NCI-H1048 (cell line): ENCODE data around the gene UNC45A.

Experiments used
- DNase-seq: peaks from one replicate; lab custom pipeline; 2025; lab: John Stamatoyannopoulos, UW

Gene UNC45A

DNA sequence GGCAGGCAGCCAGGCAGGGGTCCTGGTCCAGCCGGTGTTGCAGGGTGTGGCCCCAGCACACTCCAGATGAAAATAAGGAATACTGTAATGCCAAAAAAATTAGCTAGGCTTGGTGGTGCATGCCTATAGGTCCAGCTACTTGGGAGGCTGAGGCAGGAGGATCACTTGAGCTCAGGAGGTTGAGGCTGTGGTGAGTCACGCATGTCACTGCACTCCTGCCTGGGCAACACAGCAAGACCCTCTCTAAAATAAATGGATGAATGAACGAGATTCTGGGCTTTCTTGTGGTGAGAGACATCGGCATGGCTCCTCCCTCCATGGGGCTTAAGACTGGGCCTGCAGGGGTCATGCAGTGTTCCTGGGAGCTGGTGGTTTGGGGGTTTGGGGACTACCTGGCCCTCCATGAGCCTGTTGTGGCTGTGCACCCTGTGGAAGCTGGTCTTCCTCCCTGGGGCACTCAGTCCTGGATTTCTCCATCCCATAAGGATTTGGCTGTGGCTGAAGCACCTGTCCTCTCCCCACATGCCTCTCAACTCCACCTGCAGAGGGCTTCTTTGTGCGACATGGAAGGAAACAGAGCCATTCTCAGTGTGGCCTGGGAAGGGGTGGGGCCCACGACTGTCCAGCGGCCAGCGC, 12.0 kb downstream of the UNC45A start:
- DNase-seq: no peak

DNA sequence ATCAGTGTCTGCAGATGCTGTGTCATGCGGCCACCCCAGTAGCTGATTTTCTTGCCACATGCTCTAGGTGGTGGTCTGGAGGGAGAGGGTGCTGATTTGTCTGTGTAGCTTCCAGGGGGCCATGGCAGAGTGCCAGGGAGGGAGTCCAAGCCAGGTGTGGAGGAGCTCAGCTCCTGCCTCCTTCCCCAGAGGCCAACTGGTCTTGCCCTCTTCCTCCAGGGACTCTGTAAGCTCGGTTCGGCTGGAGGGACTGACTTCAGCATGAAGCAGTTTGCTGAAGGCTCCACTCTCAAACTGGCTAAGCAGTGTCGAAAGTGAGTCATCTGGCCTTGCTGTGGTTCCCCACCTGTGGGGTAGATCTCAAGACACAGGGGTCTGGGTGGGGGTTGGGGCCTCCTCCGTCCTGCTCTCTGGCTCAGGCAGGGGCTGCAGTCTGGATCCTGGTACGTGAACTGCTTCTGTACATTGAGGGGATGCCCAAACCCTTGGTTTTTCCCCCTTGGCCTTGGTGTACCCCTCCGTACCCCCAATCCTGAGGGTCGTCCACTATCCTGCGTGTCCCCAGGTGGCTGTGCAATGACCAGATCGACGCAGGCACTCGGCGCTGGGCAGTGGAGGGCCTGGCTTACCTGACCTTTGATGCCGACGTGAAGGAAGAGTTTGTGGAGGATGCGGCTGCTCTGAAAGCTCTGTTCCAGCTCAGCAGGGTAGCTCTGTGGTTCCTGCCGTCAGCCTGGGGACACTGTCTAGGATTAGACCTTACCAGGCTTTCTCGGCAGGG, 12.7 kb downstream of the UNC45A start:
- DNase-seq: no peak

DNA sequence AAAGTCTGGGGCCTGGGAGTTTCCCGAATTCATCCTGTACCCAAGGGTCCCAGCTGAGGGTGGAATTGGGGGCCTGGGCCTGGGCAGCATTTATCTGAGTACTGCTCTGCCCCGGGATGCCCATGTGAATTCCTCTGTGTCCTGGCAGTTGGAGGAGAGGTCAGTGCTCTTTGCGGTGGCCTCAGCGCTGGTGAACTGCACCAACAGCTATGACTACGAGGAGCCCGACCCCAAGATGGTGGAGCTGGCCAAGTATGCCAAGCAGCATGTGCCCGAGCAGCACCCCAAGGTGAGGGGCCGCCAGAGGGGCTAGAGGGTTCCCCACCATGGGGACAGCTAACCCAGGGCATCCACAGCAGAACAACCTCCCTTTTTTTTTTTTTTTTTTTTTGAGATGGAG, 13.4 kb downstream of the UNC45A start:
- DNase-seq: no peak

DNA sequence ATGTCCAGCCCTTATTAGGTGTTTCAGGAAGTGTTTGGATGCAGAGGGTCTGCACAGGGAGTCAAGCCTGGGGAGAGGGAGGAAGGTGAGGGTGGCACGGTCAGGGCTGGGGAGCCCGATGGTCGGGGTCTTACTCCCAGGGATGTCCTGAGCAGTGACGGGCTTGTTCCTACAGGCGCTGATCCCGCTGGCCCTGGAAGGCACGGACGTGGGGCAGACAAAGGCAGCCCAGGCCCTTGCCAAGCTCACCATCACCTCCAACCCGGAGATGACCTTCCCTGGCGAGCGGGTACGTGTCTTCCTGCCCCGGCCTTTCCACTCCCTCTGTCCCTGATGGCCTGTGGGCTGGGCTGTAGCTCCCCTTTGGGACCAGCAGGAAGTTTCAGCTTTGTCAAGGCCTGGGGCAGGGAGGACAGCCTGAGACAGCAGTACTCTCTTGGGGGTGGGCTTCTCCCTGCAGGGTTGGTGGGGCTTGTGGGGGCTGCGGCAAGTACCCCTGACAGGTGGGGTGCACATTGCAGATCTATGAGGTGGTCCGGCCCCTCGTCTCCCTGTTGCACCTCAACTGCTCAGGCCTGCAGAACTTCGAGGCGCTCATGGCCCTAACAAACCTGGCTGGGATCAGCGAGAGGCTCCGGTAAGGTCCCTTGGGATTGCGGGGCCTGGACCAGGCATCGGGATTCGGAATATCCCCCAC, 15.0 kb downstream of the UNC45A start:
- no peak for DNase-seq

DNA sequence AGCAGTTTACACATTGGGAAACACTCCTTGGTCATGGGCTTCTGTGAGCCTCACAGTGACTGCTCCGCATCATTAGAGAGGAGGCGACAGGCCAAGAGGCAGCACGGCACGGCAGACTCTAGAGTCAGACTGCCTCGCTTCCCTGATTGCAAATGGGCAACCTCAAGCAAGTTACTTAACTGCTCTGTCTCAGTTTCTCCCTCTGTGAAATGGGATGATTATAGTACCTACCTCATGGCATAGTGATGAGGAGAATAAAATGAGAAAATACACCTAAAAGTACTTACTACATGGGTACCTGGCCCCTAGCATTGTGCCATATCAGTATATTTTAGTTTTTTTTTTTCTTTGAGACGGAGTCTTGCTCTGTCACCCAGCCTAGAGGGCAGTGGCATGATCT, 15.6 kb downstream of the UNC45A start:
- DNase-seq: no peak

DNA sequence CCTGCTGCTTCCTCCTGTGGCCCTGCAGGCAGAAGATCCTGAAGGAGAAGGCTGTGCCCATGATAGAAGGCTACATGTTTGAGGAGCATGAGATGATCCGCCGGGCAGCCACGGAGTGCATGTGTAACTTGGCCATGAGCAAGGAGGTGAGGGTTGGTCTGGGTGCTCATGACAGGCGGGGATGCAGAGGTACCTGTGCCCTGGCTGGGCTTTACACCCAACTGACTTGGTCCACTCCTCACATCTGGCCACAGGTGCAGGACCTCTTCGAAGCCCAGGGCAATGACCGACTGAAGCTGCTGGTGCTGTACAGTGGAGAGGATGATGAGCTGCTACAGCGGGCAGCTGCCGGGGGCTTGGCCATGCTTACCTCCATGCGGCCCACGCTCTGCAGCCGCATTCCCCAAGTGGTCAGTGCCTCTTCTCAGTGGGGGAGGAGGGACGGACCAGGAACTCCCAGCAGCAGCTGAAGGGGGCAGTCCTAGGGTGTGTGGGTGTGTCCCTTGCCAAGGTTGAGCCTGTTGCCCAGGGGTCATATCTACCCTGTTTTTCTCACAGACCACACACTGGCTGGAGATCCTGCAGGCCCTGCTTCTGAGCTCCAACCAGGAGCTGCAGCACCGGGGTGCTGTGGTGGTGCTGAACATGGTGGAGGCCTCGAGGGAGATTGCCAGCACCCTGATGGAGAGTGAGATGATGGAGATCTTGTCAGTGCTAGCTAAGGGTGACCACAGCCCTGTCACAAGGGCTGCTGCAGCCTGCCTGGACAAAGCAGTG, 18.0 kb downstream of the UNC45A start:
- DNase-seq: no peak

DNA sequence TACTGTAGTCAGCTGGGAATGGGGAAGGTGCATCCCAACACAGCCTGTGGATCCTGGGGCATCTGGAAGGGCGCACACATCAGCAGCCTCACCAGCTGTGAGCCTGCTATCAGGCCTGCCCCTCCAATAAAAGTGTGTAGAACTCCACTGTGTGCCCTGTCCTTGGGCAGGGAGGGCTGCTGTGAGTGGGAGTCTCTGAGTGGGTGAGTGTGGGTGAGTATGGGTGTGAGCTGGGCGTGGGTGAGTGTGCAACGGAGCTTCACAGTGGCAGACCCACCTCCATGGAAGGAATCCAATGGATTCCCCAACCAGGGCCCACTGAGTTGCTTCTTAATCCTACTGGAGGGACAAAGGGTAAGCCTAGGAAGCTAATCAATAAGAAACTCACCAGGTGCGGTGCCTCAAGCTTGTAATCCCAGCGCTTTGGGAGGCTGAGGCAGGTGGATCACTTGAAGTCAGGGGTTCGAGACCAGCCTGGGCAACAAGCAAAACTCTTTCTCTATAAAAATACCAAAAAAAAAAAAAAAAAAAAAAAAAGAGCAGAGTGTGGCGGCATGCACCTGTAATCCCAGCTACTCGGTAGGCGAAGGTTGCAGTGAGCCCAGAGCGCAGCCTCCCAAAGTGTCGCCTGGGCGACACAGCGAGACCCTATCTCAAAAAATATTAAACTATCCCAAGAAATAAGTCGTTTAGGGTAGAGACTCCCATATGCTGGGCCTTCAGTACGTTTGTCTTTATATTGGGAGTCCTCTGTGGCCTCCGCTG, 19.0 kb downstream of the UNC45A start:
- no peak for DNase-seq

DNA sequence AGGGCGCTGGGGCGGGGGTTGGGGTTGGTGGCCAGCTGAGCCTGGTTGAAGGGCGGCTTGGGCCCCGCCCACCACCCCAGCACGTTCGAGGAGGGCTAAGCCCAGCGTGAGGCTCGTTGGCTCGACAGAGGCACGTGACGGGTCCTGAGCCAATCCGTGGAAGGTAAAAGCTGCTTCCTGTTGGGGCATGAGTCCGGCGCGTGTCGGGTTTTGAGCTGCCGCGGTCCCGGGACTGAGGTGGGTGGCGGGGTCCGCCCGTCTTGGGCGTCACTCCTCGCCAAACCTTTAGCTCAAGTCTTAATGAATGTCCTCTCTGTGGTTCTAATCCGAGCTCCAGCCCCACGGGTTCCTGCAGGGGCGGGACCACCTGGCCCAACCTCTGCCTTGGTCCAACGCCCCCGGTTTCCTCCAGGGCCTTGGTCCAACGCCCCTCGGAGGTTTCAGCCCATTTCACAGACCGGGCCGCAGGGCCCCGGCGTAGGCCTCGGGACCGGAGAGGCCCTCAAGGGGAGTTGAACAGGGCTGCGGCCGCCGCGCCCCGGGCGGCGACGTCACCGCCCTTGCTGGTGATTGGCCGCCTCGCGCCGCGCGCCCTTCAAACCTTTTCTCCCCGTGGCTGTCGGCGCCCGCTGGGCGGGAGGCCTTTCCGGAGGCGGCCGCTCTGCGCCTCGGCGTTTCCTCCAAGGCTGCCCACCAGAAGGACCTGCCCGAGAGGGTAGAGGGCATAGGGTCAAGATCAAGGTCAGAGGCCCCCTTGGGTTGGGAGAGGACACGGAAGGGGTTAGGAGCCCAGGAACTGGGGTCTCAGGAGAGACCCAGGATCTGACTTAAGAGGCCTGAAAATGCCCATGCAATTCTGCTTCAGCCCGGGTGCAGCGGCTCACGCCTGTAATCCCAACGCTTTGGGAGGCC, 19.9 kb downstream of the UNC45A start, which contains the start of gene RCCD1:
Gene RCCD1 (plus strand): TSS at position 173 of the 912 bp plus-strand sequence. CDS start 1,851 bp downstream, outside the sequence.
- peak; percentile 85 for DNase-seq

DNA sequence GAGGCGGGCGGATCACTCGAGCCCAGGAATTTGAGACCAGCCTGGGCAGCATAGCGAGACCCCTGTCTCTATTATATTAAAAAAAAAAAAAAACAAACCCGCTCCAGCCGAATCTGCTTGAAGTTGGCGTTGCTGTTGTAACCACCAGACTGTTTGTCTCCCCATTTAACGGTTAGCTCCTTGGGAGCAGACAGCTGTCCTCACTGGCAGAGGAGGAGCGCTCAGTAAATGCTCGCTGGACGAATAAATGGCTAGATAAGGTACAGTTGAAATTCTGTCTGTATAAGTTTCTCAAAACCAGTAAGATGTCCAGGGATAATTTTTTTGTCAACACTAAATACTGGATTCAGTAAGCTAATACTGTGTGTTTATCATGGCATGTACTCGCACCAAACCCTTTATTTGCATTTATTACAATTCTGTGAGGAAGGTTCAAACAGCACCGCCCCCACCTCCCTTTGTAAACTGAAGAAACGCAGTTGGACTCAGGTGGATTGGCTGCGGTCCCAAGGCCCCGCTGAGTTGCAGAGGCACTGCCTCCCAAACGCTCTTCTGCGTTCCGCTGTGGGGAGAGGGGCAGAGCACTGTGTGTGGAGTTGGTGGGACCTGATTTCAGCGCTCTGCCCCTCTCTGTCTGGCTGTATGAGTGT, 20.7 kb downstream of the UNC45A start:
- DNase-seq: no peak

DNA sequence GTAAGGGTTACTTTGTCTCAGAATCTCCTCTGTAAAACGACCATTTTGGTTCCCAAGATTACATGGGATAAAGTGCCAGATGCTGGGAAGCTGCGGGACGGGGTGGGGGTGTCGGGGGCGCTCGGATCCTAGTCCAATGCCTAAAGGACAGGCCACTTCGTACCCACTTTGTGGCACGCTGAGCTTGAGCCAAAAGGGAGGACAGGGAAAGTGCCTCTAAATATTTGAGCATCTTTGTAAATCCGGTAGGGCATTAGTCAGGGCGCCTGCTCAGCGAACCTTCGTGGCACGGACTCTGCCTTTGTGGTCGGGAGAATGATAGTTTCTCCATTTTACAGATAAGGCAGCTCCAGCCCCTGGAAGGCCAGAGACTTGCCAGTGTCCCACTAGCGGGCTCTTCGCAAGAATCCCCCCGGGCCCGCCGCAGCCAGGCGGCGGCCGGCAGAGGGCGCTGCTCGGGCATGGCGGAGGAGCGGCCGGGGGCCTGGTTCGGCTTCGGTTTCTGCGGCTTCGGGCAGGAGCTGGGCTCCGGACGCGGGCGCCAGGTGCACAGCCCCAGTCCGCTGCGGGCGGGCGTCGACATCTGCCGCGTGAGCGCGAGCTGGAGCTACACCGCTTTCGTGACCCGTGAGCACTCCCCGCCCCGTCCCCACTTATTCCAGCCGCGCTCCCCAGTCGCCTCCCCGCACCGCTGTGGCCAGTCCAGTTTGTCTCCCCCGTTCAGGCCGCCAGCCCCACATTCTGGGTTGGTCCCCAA, 21.4 kb downstream of the UNC45A start:
- peak; percentile 41 for DNase-seq

DNA sequence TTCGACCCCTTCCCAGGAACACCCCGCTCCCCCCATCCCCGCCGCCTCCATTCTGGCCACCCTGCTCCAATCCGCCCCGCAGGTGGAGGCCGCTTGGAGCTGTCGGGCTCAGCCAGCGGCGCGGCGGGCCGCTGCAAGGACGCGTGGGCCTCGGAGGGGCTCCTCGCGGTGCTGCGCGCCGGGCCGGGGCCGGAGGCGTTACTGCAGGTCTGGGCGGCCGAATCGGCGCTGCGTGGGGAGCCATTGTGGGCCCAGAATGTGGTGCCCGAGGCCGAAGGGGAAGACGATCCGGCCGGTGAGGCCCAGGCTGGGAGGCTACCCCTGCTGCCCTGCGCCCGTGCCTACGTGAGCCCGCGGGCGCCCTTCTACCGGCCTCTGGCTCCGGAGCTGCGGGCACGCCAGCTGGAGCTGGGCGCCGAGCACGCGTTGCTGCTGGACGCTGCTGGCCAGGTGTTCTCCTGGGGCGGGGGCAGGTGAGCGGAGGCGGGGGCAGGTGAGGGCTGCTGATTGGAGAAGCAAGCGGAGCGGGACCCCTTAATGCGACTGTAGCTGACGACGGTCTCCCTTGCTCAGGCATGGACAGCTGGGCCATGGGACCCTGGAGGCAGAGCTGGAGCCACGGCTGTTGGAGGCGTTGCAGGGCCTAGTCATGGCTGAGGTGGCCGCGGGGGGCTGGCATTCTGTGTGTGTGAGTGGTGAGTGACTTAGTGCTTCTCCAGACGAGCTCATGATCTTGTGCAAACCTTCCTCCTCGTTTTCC, 22.1 kb downstream of the UNC45A start:
- DNase-seq: no peak

DNA sequence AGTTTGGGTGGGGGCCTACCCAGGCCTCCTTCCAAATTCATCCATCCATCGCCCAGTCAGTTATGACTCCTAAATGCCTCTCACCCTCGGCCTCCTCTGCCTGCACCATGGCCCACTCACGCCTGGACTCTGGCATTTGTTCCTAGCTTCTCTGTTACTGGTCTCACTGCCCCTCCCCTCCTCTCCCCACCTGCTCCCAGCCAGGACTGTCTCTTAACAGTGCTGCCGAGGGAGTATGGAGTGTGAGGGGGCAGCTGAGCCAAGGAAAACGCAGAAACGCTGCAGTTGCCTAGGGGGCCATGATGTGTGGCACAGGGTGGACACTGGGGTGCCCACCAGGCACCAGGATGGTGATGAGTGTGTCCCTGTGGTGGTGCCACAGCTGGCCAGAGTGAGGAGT, 22.7 kb downstream of the UNC45A start:
- no peak for DNase-seq

DNA sequence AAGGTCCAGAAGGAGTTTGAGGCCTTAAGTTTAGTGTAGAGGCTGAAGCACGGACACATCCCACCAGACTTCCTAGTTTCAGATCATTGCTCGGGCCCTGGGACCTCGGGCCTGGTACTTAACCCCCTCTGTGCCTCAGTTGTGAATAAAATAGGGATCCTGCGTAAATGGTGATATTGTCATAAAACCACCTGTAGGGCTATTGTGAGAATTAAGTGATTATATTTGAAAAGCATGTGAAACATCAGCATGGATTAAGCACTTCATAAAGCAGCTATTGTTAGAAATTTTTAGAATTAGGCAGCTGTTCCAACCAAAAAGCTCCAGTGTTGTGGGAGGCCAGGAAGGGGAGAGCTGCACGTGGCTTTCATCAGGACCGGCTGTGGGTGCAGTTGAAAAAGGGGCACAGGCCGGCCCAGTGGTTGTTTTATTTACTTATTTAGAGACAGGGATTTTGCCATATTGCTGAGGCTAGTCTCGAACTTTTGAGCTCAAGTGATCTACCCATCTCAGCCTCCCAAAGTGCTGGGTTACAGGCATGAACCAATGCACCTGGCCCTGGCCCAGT, 24.0 kb downstream of the UNC45A start:
- no peak for DNase-seq

DNA sequence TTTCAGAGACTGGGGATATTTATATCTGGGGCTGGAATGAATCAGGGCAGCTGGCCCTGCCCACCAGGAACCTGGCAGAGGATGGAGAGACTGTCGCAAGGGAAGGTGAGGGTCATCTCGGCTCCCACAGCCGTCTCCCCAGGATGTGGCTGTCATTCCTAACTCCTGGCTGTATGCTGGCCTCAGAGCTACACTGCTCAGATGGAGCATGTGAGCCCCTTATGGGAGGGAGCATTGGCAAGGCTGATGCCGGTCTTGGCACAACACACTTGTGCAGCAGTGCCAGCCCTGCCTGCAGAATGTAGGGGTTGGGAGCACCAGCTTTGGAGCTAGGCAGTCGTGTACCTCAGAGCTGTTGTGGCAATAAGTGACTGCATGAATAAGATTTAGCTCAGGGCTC, 24.8 kb downstream of the UNC45A start:
- no peak for DNase-seq

DNA sequence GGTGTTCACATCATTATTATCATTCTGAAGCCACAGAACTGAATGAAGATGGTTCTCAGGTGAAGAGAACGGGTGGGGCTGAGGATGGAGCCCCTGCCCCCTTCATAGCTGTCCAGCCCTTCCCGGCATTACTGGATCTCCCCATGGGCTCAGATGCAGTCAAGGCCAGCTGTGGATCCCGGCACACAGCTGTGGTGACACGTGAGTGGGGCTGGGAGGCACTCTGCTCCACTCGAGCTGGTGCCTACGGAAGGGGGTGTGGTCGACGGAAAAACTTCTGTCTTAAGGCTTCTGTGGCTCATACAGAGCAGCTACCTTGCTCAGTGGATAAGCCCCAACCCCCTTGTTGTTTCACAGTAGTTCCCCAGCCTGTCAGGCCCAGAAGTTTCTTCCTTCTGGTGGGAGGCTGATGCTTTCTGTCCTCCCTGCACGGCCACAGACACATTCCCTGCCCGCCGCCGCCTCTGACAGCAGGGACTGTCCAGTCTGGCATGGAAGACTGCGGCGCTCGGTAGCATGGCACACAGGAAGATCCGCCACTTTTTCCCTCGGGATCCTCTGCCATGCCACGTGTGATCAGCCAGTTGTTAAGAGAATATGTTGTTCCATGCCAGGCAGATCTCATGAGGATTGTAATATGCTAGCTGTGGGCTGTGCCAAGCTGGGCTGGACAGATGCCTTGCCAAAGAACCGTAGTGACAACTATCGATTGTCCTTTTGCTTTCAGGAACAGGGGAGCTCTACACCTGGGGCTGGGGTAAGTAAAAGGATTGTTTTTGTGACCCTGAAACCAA, 25.4 kb downstream of the UNC45A start:
- DNase-seq: no peak

DNA sequence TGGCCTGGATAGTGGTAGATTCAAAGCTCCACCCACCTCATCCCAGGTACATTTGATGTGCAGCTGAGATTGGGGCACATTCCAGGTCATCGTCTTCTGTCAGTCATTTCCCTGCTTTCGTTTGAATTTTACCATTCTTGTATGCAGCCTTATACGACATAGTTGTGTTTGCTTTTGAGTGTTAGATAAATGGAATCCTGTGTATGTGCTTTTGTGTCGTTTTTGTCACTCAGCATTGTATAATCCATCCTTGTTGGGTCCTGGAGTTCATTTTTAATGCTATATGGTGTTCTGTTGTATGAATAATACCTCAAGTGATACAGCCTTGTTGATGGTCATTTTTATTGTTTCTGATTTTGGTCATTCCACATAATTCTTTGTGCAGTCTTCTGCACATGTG, 26.9 kb downstream of the UNC45A start:
- no peak for DNase-seq

DNA sequence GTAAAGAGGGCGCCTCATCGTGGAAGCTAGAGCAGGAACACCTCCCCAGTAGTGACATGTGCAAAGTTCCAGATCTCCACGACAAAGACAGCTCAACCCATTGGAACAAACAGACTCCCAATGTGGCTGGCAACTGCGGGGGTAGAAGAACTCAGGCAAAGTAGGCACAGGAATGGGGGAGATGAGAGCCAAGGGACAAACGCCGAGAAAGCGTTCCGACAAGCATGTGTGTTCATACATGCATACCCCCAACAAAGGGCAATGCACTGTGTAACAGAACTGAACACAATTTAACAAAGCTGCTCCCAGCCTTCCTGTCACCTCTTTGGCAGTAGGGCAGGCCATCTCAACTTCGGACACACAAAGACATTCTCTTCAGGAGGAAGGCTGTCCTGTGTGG, 31.2 kb downstream of the UNC45A start:
- DNase-seq: no peak
